ENCODE data around the gene CLIP1. TPM values are rescaled to one million over a fixed set of nuclear protein-coding genes. Genes with fewer than 3 reads are reported as not detected.

The CLIP1 gene
- total RNA-seq, 2 experiments from 2014 or later = 52.0 to 54.9 TPM

GRCh38 chr12:122312926-122313325 is 109.5 kb downstream of the CLIP1 start:
- intact Hi-C loops (cut with DNase I, micrococcal nuclease) = no loop called here
- Mint-ChIP-seq H3K27ac (no peak overlapping the region), H3K9me3 (no peaks in the 10 kb centered on the region), H3K4me1 (ENCODE audit: low read depth) (no peaks in the 10 kb centered on the region), H3K4me3 (no peak overlapping the region), H3K27me3 (no peaks in the 10 kb centered on the region), H3K36me3 (ENCODE audit: low read depth) (peaks cover 87% of the 10 kb centered on the region)
- H3K36me3 ChIP-seq (ENCODE audit: insufficient read depth, low read length) = peaks cover 47% of the 10 kb centered on the region
- ATAC-seq (ENCODE audit: poor library complexity) = no peak
- H3K27me3 ChIP-seq (ENCODE audit: control insufficient read depth in 1 of 2, insufficient read depth in 2 of 2, low read length in 2 of 2) = no peaks in the 10 kb centered on the region
- CTCF ChIA-PET = interaction anchor here (1.3 kb wide), 1 partner anchor 34 kb away, joined by 3 read pairs; no protein-coding TSS in a partner anchor
- no peak overlapping the region for H3K4me3 ChIP-seq (ENCODE audit: low read length)
- H3K4me1 ChIP-seq (ENCODE audit: insufficient read depth, low read length) = no peaks in the 10 kb centered on the region
- no peak for DNase-seq
- POLR2A ChIA-PET = no interaction called here
- no peak overlapping the region for H3K27ac ChIP-seq (ENCODE audit: low read depth in 1 of 2, low read length in 2 of 2)
- no peaks in the 10 kb centered on the region for H3K9me3 ChIP-seq (ENCODE audit: control insufficient read depth in 1 of 2, insufficient read depth in 1 of 2, low read length in 2 of 2)
- no peak for TF ChIP-seq CTCF (IDR thresholded peaks at IDR 0.05)

GRCh38 chr12:122311696-122312095 is 110.8 kb downstream of the CLIP1 start:
- H3K27ac Mint-ChIP-seq = no peak overlapping the region
- POLR2A ChIA-PET = no interaction called here

GRCh38 chr12:122310626-122311333 is 111.7 kb downstream of the CLIP1 start:
- no peak for TF ChIP-seq CTCF (IDR thresholded peaks at IDR 0.05)
- Mint-ChIP-seq H3K27me3 (no peaks in the 10 kb centered on the region), H3K27ac (no peak overlapping the region), H3K9me3 (no peaks in the 10 kb centered on the region), H3K4me1 (ENCODE audit: low read depth) (no peaks in the 10 kb centered on the region), H3K4me3 (no peak overlapping the region), H3K36me3 (ENCODE audit: low read depth) (peaks cover 79% of the 10 kb centered on the region)
- no peaks in the 10 kb centered on the region for H3K27me3 ChIP-seq (ENCODE audit: control insufficient read depth in 1 of 2, insufficient read depth in 2 of 2, low read length in 2 of 2)
- POLR2A ChIA-PET = no interaction called here
- H3K9me3 ChIP-seq (ENCODE audit: control insufficient read depth in 1 of 2, insufficient read depth in 1 of 2, low read length in 2 of 2) = no peaks in the 10 kb centered on the region
- no peaks in the 10 kb centered on the region for H3K4me1 ChIP-seq (ENCODE audit: insufficient read depth, low read length)
- no peak for DNase-seq
- H3K4me3 ChIP-seq (ENCODE audit: low read length) = no peak overlapping the region
- ATAC-seq (ENCODE audit: poor library complexity) = no peak
- intact Hi-C loops (cut with DNase I, micrococcal nuclease) = no loop called here
- peaks cover 36% of the 10 kb centered on the region for H3K36me3 ChIP-seq (ENCODE audit: insufficient read depth, low read length)
- no peak overlapping the region for H3K27ac ChIP-seq (ENCODE audit: low read depth in 1 of 2, low read length in 2 of 2)
- CTCF ChIA-PET = interaction anchor here (1.4 kb wide), 1 partner anchor 26 kb away, joined by 3 read pairs; no protein-coding TSS in a partner anchor

More at GRCh38 chr12:122311696-122312095, 110.8 kb downstream of the CLIP1 start:
- no peak for TF ChIP-seq CTCF (IDR thresholded peaks at IDR 0.05)
- Histone ChIP-seq H3K9me3 (ENCODE audit: control insufficient read depth in 1 of 2, insufficient read depth in 1 of 2, low read length in 2 of 2) (no peaks in the 10 kb centered on the region), H3K36me3 (ENCODE audit: insufficient read depth, low read length) (peaks cover 44% of the 10 kb centered on the region), H3K4me3 (ENCODE audit: low read length) (no peak overlapping the region), H3K27ac (ENCODE audit: low read depth in 1 of 2, low read length in 2 of 2) (no peak overlapping the region), H3K4me1 (ENCODE audit: insufficient read depth, low read length) (no peaks in the 10 kb centered on the region), H3K27me3 (ENCODE audit: control insufficient read depth in 1 of 2, insufficient read depth in 2 of 2, low read length in 2 of 2) (no peaks in the 10 kb centered on the region)
- no peaks in the 10 kb centered on the region for H3K27me3 Mint-ChIP-seq
- H3K4me1 Mint-ChIP-seq (ENCODE audit: low read depth) = no peaks in the 10 kb centered on the region
- intact Hi-C loops (cut with DNase I, micrococcal nuclease) = no loop called here
- H3K36me3 Mint-ChIP-seq (ENCODE audit: low read depth) = peaks cover 79% of the 10 kb centered on the region
- H3K4me3 Mint-ChIP-seq = no peak overlapping the region
- no peak for DNase-seq
- ATAC-seq (ENCODE audit: poor library complexity) = no peak
- CTCF ChIA-PET = interaction anchor here (1.4 kb wide), 1 partner anchor 25 kb away, joined by 3 read pairs; no protein-coding TSS in a partner anchor
- no peaks in the 10 kb centered on the region for H3K9me3 Mint-ChIP-seq

Data from CD4-positive, alpha-beta T cell (primary cell).